Measurements from ENCODE around the gene ZNF3.

Gene ZNF3

DNA sequence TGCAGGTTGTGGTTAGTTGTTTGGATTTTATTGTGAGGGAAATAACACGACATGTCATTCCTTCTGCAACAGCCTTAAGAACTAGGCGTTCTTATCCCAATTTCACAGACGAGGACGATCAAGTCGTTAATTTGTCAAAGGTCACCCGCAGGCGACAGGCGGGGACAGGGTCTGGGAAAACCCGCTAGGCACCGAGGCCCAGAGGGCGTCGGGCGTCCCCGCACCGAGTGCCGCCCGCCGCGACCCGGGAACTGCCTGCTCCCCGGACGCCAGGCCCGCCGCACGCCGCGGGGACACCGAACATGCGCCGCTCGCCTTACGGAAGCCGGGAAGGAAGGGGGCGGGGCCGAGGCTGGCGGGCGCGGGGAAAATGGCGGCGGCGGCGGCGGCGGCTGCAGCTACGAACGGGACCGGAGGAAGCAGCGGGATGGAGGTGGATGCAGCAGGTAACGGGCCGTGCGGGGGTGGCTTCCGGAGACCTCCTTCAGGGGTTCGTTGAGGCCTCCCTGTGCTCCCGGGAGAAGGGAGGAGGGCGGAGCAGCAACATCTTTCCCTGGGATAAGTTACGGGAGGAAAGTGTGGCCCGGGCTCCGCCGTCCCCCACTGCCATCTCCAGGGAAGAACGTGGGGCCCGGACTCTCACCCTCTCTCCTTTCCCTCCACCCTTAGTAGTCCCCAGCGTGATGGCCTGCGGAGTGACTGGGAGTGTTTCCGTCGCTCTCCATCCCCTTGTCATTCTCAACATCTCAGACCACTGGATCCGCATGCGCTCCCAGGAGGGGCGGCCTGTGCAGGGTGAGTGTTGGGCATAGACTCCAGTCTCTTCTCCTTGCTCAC lies 7.3 kb upstream of the ZNF3 start, which contains the start of gene COPS6:
Gene COPS6, plus strand, starts transcription at position 349 of the 837 bp plus-strand sequence. Its CDS starts 22 bp downstream, at position 371.
- TF ChIP-seq, protein P1, sequence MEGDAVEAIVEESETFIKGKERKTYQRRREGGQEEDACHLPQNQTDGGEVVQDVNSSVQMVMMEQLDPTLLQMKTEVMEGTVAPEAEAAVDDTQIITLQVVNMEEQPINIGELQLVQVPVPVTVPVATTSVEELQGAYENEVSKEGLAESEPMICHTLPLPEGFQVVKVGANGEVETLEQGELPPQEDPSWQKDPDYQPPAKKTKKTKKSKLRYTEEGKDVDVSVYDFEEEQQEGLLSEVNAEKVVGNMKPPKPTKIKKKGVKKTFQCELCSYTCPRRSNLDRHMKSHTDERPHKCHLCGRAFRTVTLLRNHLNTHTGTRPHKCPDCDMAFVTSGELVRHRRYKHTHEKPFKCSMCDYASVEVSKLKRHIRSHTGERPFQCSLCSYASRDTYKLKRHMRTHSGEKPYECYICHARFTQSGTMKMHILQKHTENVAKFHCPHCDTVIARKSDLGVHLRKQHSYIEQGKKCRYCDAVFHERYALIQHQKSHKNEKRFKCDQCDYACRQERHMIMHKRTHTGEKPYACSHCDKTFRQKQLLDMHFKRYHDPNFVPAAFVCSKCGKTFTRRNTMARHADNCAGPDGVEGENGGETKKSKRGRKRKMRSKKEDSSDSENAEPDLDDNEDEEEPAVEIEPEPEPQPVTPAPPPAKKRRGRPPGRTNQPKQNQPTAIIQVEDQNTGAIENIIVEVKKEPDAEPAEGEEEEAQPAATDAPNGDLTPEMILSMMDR (IDR thresholded peaks at IDR 0.05; ENCODE audit: extremely low read depth, insufficient read depth, missing control alignments): no peak
- DNase-seq (ENCODE audit: low spot score): peak; percentile 89
- in situ Hi-C loops (cut with MboI; ENCODE audit: low pct_unique_long_range_greater_than_20kb, low sequenced_read_pairs, unreplicated experiment): no loop called here

GRCh38 chr7:100088095-100088620 lies 6.6 kb upstream of the ZNF3 start:
- in situ Hi-C loops (cut with MboI; ENCODE audit: low pct_unique_long_range_greater_than_20kb, low sequenced_read_pairs, unreplicated experiment): no loop called here
- TF ChIP-seq, protein P1 (IDR thresholded peaks at IDR 0.05; ENCODE audit: extremely low read depth, insufficient read depth, missing control alignments): no peak
- no peak for DNase-seq (ENCODE audit: low spot score)

GRCh38 chr7:100087055-100087750 lies 5.7 kb upstream of the ZNF3 start:
- TF ChIP-seq, protein P1 (IDR thresholded peaks at IDR 0.05; ENCODE audit: extremely low read depth, insufficient read depth, missing control alignments): no peak
- in situ Hi-C loops (cut with MboI; ENCODE audit: low pct_unique_long_range_greater_than_20kb, low sequenced_read_pairs, unreplicated experiment): no loop called here
- no peak for DNase-seq (ENCODE audit: low spot score)

GRCh38 chr7:100085515-100085914 lies 4.0 kb upstream of the ZNF3 start:
- no peak for DNase-seq (ENCODE audit: low spot score)
- TF ChIP-seq, protein P1 (IDR thresholded peaks at IDR 0.05; ENCODE audit: extremely low read depth, insufficient read depth, missing control alignments): no peak
- in situ Hi-C loops (cut with MboI; ENCODE audit: low pct_unique_long_range_greater_than_20kb, low sequenced_read_pairs, unreplicated experiment): no loop called here

DNA sequence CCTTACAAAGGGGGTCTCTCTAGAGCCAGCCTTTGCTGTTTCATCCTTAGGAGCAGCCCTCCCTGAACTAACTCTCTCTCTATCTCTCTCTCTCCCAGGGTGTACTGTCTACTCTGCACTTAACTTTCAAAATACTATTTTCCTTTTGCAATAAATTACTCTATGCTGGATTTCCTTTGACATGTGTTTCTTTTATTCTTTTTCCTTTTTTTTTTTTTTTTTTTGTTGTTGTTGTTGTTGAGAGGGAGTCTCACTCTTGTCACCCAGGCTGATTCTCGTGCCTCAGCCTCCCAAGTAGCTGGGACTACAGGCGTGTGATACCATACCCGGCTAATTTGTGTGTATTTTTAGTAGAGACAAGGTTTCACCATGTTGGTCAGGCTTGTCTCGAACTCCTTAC lies 1.5 kb upstream of the ZNF3 start:
- TF ChIP-seq, protein P1 (IDR thresholded peaks at IDR 0.05; ENCODE audit: extremely low read depth, insufficient read depth, missing control alignments): no peak
- no peak for DNase-seq (ENCODE audit: low spot score)
- in situ Hi-C loops (cut with MboI; ENCODE audit: low pct_unique_long_range_greater_than_20kb, low sequenced_read_pairs, unreplicated experiment): no loop called here

GRCh38 chr7:100080907-100081534 lies 502 bp downstream of the ZNF3 start:
- DNase-seq (ENCODE audit: low spot score): no peak
- TF ChIP-seq, protein P1 (IDR thresholded peaks at IDR 0.05; ENCODE audit: extremely low read depth, insufficient read depth, missing control alignments): no peak
- in situ Hi-C loops (cut with MboI; ENCODE audit: low pct_unique_long_range_greater_than_20kb, low sequenced_read_pairs, unreplicated experiment): no loop called here

Data from GM13977 (cell line).